HEK293 (cell line): ENCODE measurements around the gene SMIM24.
A peak's percentile ranks its signal among the peaks of the same experiment; 100 is the strongest.

Source experiments
- CTCF ChIA-PET: fragments of 350-600 bp; formaldehyde crosslinking; extraction: SDS; loops from one replicate; lab custom pipeline; 2021; ENCODE audit warnings: antibody characterized with exemption; lab: Yijun Ruan, JAX
- POLR2A ChIA-PET: fragments of 300-600 bp; formaldehyde crosslinking; extraction: SDS; loops from one replicate; lab custom pipeline; 2020; ENCODE audit warnings: antibody characterized with exemption, inconsistent platforms; lab: Yijun Ruan, JAX
- H3K27ac ChIP-seq: fragments of 200-500 bp; sonication (Bioruptor generic); 2 replicates; pipeline ENCODE4 v1.5.1; 2014; ENCODE audit warnings: low read depth, low read length, control low read depth, inconsistent platforms; ENCODE audit errors: extremely low read depth
- H3K36me3 ChIP-seq, 2 experiments: fragments of 200-500 bp in 1 of 2; sonication (Bioruptor generic) in 1 of 2; 1 replicate in 1 of 2; 2 replicates in 1 of 2; pipeline ENCODE4 v1.5.1; 2014 to 2017; ENCODE audit warnings: inconsistent platforms in 2 of 2, low read length in 2 of 2; ENCODE audit not compliant: control insufficient read depth in 2 of 2, insufficient read depth in 1 of 2
- H3K4me1 ChIP-seq: fragments of 200-500 bp; sonication (Bioruptor generic); 2 replicates; pipeline ENCODE4 v1.5.1; 2014; ENCODE audit warnings: mild to moderate bottlenecking, low read length, inconsistent platforms; ENCODE audit not compliant: control insufficient read depth, insufficient read depth
- H3K4me3 ChIP-seq: 2 replicates; pipeline ENCODE4 v1.5.1; 2011; ENCODE audit warnings: low read depth, mild to moderate bottlenecking, control low read depth, low read length, moderate library complexity
- H3K9me3 ChIP-seq: fragments of 200-500 bp; sonication (Bioruptor generic); 2 replicates; pipeline ENCODE4 v1.5.1; 2014; ENCODE audit warnings: low read depth, low read length, inconsistent platforms; ENCODE audit not compliant: control insufficient read depth, insufficient read depth
- BCL11A ChIP-seq: fragments of 450-650 bp; formaldehyde crosslinking; IDR thresholded peaks from 2 replicates; pipeline ENCODE4 v1.5.1; 2016; ENCODE audit warnings: low read depth, missing biosample characterization, missing genetic modification characterization
- KLF1 ChIP-seq: fragments of 450-650 bp; formaldehyde crosslinking; IDR thresholded peaks from 2 replicates; pipeline ENCODE4 v1.5.1; 2016; ENCODE audit warnings: missing biosample characterization, missing genetic modification characterization
- KLF8 ChIP-seq: fragments of 450-650 bp; formaldehyde crosslinking; IDR thresholded peaks from 2 replicates; pipeline ENCODE4 v1.5.1; 2016; ENCODE audit warnings: missing biosample characterization, missing genetic modification characterization
- SP2 ChIP-seq: fragments of 450-650 bp; formaldehyde crosslinking; IDR thresholded peaks from 2 replicates; pipeline ENCODE4 v1.5.1; 2016; ENCODE audit warnings: missing biosample characterization, missing genetic modification characterization
- SP3 ChIP-seq: fragments of 450-650 bp; formaldehyde crosslinking; IDR thresholded peaks from 2 replicates; pipeline ENCODE4 v1.5.1; 2016; ENCODE audit warnings: missing biosample characterization, missing genetic modification characterization
- TRIM28 ChIP-seq: IDR thresholded peaks from 2 replicates; pipeline ENCODE4 v1.6.1; 2011; ENCODE audit warnings: low read length, control low read depth, borderline replicate concordance
- ZBTB11 ChIP-seq: fragments of 450-650 bp; formaldehyde crosslinking; conservative IDR thresholded peaks from 2 replicates; pipeline ENCODE4 v1.5.1; 2016; ENCODE audit warnings: low read depth, missing biosample characterization, missing genetic modification characterization
- ZNF2 ChIP-seq: fragments of 450-650 bp; formaldehyde crosslinking; IDR thresholded peaks from 2 replicates; pipeline ENCODE4 v1.5.1; 2016; ENCODE audit warnings: missing biosample characterization, missing genetic modification characterization
- ZNF398 ChIP-seq: fragments of 450-650 bp; formaldehyde crosslinking; IDR thresholded peaks from 2 replicates; pipeline ENCODE4 v1.5.1; 2017; ENCODE audit warnings: missing biosample characterization, missing genetic modification characterization
- ZNF558 ChIP-seq: fragments of 450-650 bp; formaldehyde crosslinking; IDR thresholded peaks from 2 replicates; pipeline ENCODE4 v1.5.1; 2016; ENCODE audit warnings: missing biosample characterization, missing genetic modification characterization
- ZNF600 ChIP-seq: fragments of 450-650 bp; formaldehyde crosslinking; IDR thresholded peaks from 2 replicates; pipeline ENCODE4 v1.5.1; 2016; ENCODE audit warnings: missing biosample characterization, missing genetic modification characterization
- ZNF660 ChIP-seq: fragments of 450-650 bp; IDR thresholded peaks from 2 replicates; pipeline ENCODE4 v1.5.1; 2018; ENCODE audit warnings: missing biosample characterization, mild to moderate bottlenecking, missing genetic modification characterization
- ZNF768 ChIP-seq: fragments of 450-650 bp; formaldehyde crosslinking; IDR thresholded peaks from 2 replicates; pipeline ENCODE4 v1.5.1; 2018; ENCODE audit warnings: missing biosample characterization, mild to moderate bottlenecking, missing genetic modification characterization
- ZSCAN16 ChIP-seq: fragments of 450-650 bp; formaldehyde crosslinking; IDR thresholded peaks from 2 replicates; pipeline ENCODE4 v1.5.1; 2016; ENCODE audit warnings: missing biosample characterization, missing genetic modification characterization
- TF ChIP-seq, protein P1 (sequence below): fragments of 450-650 bp; formaldehyde crosslinking; IDR thresholded peaks from 2 replicates; pipeline ENCODE4 v1.5.1; 2016; ENCODE audit warnings: missing biosample characterization, missing genetic modification characterization
- TF ChIP-seq, protein P2 (sequence below): fragments of 450-650 bp; formaldehyde crosslinking; IDR thresholded peaks from 2 replicates; pipeline ENCODE4 v1.5.1; 2016; ENCODE audit warnings: missing biosample characterization, missing genetic modification characterization
- TF ChIP-seq, protein P3 (sequence below): fragments of 450-650 bp; formaldehyde crosslinking; IDR thresholded peaks from 2 replicates; pipeline ENCODE4 v1.5.1; 2016; ENCODE audit warnings: missing biosample characterization, missing genetic modification characterization

Gene SMIM24

GRCh38 chr19:3479834-3480215 lies 500 bp downstream of the SMIM24 start (continued):
- TF ChIP-seq ZNF2 (no peak), ZNF398 (tag by site-specific recombination) (no peak), ZNF660 (tag by site-specific recombination) (no peak), BCL11A (tag by site-specific recombination) (no peak), ZSCAN16 (tag by site-specific recombination) (no peak), ZBTB11 (tag by site-specific recombination) (no peak), ZNF768 (tag by site-specific recombination) (no peak), ZNF558 (no peak)
- TF ChIP-seq, protein P1, sequence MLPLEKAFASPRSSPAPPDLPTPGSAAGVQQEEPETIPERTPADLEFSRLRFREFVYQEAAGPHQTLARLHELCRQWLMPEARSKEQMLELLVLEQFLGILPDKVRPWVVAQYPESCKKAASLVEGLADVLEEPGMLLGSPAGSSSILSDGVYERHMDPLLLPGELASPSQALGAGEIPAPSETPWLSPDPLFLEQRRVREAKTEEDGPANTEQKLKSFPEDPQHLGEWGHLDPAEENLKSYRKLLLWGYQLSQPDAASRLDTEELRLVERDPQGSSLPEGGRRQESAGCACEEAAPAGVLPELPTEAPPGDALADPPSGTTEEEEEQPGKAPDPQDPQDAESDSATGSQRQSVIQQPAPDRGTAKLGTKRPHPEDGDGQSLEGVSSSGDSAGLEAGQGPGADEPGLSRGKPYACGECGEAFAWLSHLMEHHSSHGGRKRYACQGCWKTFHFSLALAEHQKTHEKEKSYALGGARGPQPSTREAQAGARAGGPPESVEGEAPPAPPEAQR (tag by site-specific recombination), result no peak
- TF ChIP-seq, protein P2, sequence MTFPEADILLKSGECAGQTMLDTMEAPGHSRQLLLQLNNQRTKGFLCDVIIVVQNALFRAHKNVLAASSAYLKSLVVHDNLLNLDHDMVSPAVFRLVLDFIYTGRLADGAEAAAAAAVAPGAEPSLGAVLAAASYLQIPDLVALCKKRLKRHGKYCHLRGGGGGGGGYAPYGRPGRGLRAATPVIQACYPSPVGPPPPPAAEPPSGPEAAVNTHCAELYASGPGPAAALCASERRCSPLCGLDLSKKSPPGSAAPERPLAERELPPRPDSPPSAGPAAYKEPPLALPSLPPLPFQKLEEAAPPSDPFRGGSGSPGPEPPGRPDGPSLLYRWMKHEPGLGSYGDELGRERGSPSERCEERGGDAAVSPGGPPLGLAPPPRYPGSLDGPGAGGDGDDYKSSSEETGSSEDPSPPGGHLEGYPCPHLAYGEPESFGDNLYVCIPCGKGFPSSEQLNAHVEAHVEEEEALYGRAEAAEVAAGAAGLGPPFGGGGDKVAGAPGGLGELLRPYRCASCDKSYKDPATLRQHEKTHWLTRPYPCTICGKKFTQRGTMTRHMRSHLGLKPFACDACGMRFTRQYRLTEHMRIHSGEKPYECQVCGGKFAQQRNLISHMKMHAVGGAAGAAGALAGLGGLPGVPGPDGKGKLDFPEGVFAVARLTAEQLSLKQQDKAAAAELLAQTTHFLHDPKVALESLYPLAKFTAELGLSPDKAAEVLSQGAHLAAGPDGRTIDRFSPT (tag by site-specific recombination), result no peak

GRCh38 chr19:3479177-3479833 lies 1.0 kb downstream of the SMIM24 start:
- Histone ChIP-seq H3K9me3 (no peaks in the 10 kb centered on the region), H3K27ac (no peak overlapping the region), H3K4me1 (no peaks in the 10 kb centered on the region), H3K4me3 (no peak overlapping the region), H3K36me3 (no peaks in the 10 kb centered on the region)
- ChIA-PET CTCF (interaction anchor here (0.5 to 9.4 kb wide), 5 partner anchors 8 to 156 kb away, joined by 3 to 62 read pairs (median 3); no protein-coding TSS in a partner anchor), POLR2A (interaction anchor here (0.6 to 0.9 kb wide), 5 partner anchors 12 to 246 kb away, joined by 3 to 7 read pairs (median 3); partner anchors contain the start of gene DOHH)
- TF ChIP-seq KLF8 (tag by site-specific recombination) (peak; percentile 64), KLF1 (tag by site-specific recombination) (0 out of 2 replicates have a peak, but pooled peaks have one; percentile 13), ZNF600 (tag by site-specific recombination) (no peak), SP3 (peak; percentile 47; the same call in 1 of the 2 replicates), TRIM28 (no peak), SP2 (tag by site-specific recombination) (peak; percentile 61)
- TF ChIP-seq, protein P3, sequence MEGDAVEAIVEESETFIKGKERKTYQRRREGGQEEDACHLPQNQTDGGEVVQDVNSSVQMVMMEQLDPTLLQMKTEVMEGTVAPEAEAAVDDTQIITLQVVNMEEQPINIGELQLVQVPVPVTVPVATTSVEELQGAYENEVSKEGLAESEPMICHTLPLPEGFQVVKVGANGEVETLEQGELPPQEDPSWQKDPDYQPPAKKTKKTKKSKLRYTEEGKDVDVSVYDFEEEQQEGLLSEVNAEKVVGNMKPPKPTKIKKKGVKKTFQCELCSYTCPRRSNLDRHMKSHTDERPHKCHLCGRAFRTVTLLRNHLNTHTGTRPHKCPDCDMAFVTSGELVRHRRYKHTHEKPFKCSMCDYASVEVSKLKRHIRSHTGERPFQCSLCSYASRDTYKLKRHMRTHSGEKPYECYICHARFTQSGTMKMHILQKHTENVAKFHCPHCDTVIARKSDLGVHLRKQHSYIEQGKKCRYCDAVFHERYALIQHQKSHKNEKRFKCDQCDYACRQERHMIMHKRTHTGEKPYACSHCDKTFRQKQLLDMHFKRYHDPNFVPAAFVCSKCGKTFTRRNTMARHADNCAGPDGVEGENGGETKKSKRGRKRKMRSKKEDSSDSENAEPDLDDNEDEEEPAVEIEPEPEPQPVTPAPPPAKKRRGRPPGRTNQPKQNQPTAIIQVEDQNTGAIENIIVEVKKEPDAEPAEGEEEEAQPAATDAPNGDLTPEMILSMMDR (tag by site-specific recombination), result no peak
